GM18867 (cell line): Measurements from ENCODE around the gene VAV3.

Experiments used
- ATAC-seq: cut with Tn5 transposase; IDR thresholded peaks from one replicate; pipeline ENCODE4 v1.9.1; 2021; ENCODE audit warnings: mild to moderate bottlenecking, moderate library complexity; ENCODE audit not compliant: unreplicated experiment

Gene VAV3

DNA sequence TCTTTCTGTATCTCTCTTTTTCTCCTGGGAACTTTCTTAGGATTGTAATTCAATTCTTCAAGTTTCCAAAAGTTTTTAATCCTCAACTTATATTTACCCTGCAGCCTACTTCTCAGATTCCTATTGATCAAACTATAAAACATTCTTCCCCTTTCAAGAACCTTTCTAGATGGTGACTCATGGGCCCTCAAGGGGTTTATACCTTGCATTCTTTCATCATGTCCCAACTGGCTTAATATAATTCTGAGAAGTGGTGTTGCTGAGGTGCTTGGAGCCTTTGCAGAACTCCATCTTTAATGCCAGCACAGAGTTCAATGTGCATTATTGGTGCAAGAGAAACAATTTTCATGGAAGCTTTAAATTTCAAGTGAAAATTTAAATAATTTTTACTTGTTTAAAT is 273.4 kb downstream of the VAV3 start:
- ATAC-seq, result no peak

DNA sequence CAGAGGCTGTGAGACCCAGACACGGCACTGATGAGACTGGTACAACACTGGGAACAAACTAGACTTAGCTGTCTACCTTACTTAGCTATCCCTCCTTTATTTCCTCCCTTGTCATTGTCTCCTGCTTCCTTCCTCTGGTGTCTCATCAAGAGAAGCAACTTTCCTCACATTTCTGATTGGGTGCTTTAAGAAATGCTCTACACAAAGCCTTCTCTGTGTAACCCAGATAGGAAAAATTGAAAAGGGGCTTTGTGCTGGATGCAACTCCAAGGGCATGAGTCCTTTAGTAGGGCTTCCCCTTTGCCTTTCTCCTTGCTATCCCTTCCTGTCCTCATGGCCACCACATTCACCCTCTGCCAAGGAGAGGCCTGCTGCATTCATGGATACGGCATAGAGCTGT is 274.5 kb downstream of the VAV3 start:
- no peak for ATAC-seq

DNA sequence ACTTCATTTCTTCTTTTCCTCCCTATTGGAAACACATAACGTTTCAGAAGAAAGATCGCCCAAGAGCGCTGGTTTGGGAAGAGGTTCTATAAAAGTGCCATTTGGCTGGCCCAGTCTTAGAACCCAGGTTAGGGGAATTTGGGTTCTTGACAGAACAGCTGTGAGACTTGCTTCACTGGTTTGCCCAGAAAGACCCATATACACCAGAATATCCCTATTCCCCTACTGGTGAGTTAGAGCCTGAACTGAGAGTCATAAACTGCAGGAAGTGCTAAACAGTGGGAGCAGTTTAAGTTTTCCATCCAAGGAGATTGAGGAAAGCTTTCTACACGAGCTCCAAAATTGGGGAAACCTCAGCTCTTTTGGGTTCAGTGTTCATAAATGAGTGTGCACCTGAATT is 275.2 kb downstream of the VAV3 start:
- ATAC-seq, result no peak

DNA sequence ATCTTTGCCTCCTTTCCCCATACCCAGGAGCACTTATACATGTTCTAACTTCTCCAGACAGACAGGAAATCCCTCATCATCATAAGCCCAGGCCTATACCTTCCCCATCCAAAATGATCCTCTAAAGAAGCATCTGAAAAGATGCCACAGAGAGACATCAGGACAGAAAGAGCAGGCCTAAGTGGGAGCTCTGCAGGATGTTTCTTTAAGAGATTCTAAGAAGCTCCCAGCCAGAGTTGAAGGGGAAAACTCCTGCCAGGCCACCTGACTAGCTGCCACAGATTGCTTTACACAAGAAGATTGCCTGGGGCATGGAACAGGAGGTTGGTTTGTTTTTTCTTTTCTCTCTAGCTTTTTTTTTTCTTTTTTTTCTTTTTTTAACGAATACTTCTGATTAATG is 275.8 kb downstream of the VAV3 start:
- no peak for ATAC-seq

DNA sequence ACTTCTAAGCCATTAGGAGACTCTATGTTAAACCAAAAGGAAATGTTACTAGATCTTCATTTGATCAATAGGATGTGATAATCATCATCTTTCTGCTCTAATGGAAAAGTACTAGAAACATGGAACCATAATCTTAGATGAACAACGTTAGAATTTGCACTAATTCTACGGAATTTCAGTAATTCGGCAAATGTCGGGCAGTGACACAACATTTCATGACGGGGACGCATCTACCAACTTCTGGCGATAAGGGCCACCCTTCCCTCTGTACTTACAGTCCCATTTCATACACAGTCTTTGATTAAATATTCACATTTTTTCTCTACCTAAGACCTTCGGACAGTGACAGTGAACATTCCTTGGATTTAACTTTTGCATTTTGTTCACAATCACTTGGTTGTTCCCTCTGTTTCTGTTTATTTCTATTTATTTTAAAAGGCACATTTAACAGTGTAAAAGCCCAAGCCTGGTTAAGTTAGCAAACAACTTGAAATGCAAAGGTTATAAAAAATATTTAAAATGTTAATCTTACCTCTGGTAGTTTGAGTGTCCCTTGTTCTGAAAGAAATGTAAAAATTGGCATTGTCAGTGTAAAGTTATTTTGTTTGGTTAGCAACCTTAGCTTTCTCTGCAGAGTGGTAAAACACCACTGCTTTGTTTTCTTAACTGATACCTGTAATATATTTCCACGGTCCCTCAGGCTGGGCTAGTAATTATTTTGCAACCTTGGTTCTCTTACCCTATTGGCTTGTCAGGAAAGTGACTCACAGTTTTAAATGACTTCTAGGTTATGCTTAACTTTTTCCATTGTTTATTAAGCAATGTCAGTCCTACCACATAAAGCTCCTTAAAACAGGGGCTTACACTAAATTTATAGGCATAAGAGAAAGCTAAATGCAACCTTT is 276.9 kb downstream of the VAV3 start:
- no peak for ATAC-seq

DNA sequence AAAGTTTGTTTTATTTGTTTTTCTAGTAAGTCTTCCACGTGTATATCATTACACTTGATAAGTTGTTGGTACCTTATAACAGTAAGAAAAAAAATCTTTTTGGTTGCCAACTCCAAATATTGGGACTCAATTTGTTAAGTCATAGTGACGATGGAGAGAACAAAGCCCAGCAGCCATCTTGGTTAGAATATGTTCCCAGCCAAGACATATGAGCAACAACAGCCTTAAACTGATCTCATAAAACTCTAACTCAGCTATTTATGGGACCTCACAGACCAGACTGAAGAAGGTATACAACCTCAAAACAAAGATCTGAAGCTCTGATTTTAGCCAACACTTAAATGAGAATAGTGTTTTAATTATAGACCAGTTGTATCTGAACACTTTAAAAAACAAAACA is 281.3 kb downstream of the VAV3 start:
- no peak for ATAC-seq

DNA sequence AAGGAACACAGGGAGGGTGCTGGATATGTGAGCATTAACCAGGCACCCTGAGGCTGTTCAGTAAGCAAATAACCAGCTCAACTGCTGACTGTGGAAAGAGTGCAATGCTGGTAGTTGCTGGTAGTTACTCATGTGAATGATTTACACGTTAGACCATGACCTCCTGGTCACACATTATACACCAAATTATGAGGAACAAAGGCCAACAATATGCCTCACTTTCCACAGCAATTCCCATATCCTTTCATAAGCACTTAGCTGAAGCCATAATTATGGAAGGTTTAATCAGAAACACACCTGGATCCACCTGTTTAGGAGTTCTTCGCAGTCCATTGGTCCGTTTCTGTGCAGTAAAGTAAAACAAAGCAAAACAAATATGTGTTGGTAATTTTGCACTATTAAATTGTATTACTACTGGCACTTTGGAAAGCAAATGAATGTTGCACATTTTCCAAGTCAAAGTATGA is 281.8 kb downstream of the VAV3 start:
- no peak for ATAC-seq

DNA sequence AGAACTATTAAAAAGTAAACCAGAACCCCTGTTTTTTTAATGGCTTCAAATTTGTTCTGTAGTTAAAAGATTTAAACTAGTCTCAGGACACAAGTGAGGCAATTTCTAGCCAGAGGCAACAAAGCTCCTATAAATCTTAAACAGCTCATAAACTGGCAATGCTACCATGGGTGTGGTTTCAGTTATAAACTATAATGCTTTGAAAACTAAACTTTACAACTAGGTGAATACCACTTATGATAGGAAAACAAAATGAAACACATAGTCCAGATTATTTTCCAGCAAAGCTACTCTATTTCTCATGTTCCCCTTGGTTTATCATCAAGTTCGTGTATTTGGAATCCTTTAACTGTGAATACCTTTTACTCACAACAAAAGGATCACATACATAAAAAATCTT is 282.5 kb downstream of the VAV3 start:
- ATAC-seq, result no peak

DNA sequence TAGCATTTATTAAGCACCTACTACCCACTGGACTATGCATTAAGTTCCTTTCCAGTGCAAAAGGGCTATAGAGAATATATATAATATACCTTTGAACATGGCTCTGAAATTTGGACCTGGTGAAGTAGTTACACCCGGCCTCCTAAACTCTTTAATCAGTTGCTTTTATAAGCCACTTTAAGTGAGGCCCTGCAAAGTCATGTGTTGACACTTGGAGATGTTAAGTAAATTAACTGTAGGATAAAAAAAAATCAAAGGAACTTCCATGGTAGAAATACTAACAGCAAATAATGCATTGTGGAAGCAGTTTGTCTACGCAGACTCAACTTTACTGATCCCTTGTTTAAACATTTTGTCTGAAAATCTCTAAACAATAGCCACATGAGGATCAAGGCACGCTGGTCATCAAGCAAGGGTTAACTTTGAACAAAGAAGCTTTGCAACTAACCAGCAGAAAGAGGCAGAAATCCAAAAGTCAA is 283.9 kb downstream of the VAV3 start:
- no peak for ATAC-seq

DNA sequence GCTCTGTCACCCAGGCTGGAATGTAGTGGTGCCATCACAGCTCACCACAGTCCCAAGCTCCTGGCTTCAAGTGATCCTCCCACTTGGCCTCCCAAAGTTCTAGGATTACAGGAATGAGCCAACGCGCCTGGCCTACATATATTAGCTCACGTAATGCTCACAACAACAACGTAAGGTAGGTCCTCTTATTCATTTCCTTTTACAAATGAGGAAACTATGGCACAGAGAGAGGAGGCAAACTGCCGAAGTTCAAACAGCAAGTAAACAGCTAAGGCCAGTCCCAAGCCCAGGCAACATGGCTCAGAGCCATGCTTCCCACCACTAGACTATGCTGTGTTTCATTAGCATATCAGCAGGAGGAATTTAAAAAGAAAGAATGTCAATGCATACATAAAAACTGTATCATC is 284.4 kb downstream of the VAV3 start:
- ATAC-seq, result no peak

DNA sequence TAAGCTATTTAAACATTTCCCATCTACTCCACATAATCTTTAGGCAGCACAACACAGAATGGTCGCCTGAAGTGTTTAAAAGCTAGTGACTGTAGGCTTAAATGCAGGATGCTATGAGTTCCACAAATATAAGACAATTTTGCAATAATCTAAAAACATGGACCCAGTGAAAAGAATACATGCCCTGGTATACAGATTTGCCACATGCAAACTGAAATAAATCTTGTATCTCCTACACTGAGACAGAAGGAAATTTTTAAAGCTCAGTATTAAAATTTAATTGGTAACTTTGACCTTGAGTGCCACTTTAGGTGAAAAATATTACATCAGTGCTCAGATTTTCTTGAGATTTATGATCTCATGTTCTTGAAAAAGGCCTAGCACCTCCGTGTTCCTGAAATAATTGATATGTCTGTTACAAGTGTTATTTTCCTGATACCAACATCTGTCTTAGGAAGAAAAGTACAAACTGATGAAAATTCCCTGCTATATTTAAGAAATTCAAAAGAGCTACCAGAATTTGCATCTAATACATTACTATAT is 285.5 kb downstream of the VAV3 start:
- ATAC-seq, result no peak

DNA sequence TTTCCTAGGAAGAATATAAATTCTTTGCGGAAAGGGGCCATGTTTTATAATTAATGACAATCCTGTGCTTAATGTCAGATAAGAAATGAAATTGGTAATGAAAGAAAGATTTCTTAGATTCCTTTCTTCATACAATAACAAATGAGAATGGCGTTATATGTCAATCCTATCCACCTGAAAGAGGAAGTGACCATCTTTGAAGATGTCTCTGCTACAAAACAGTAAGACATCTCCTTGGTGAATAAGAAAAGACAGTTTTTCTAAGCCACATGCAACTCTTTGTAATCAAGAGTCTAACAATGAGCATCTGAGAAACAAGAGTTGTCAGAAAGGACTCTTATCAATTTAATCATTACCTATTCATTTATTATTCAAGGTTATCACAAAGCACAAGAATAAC is 286.0 kb downstream of the VAV3 start:
- ATAC-seq, result no peak

DNA sequence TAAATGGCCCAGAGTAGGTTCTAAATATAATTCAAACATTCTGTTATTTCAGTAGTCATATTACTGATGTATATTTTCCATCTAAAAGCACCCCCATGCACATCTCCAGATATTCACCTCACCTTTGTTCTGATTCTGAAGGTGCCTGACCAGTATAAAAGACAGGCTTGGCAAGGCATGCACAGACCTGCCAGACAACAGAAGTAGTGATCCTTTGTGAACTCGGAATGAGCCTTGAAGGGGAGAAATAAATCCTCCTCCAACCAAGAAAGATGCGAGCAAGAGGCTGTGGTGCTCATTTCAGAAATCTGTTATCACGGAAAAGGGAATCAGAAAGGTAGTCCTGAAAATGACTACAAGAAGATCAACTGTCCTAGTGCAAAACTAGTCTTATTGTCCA is 287.3 kb downstream of the VAV3 start:
- ATAC-seq, result no peak

DNA sequence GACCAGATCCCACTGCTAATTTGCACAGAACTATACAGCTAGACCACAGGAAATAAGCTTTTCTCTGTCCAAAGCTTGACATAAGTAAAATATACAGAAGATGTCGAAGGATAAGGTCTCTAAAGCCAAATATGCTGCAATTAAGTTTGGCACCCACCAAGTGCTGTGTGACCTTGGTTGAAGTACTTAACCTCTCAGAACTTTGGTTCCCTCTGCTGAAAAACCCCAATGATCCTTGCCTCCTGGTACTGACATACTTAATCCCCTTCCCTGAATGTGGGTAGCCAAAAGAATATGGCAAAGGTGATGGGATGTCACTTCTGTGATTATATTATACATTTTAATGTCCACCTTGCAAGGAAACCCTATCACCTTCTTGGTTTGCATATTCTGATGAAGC is 290.5 kb downstream of the VAV3 start:
- no peak for ATAC-seq

DNA sequence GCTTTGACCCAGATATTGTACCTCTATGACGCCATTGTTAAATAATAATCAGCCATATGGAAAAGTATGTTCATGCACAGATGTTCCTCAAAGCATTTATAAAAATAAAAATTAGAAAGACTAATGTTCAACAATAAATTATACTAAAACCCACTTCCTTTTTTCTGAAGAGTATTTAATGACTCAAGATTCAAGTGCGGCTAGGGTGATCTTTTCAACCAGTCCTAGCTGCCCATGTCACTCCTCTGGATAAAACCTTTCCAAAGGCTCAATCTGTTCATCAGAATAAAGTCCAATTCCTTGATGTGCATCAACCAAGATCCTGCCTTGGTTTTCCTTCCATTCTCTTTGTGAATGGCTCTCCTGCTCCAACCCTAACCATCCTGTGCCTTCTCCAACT is 292.0 kb downstream of the VAV3 start:
- no peak for ATAC-seq

DNA sequence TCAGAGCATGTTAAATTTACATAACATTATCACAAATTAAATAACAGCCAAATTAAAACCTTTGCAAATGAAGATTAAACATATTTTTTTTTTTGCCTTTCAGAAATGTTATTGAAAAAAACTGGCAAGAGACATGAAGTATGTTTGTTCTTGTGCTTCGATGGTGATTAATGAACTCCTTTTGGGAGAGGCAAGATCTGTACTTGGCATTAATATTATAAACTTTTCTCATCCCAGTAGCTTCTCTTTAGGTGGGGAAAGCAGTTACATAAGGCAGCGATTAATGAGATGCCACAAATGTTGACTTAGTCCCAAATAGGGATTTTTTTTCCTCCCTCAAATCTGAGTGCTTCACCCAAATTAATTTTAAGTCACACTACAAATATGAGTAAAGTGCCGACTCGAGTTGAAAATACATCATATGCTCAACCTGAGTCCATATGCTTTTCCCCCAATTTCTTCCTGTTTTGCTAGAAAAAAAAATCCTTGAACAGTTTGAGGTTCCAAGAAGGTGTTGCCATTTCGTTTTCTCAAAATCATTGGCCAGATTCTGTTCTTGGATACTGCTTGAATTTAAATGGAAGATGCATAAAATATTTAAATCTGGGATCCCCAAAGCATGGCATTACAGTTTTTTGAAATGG is 294.5 kb downstream of the VAV3 start:
- no peak for ATAC-seq

DNA sequence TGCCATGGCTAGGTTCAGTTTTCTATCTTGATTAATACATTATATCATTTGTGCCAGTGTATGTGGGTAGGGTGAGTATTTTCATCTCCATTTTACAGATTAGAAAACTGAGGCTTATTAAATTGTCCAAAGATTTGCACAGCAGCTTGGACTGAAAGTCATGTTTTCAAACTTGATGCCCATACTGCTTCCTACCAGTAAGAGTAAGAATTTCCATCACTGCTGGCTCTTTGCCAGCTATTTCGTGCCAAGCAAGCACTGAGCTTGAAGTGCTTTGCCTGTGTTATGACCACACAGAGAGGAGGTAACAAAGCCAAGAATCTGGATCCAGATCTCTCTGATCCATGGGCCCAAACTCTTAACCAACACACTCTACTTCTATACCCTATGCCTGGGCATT is 295.0 kb downstream of the VAV3 start:
- ATAC-seq, result no peak

DNA sequence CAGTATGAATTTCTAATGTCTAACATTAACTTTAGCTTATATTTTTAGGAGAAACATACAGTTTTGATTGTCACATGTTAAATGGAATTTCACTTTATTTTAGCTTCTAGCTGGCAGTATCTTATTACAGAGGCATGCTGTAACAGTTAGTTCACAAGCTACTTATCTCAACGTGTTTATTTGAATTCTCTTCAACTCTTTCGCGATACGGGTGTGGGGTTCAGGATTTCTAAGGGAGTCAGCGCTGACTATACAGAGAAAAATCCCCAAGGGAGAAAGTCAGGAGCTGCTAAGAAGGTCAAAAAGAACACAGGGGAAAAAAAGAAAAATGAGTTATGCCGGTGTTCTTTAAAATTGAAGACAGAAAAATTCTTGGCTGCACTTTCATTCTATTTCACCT is 296.2 kb downstream of the VAV3 start:
- no peak for ATAC-seq

DNA sequence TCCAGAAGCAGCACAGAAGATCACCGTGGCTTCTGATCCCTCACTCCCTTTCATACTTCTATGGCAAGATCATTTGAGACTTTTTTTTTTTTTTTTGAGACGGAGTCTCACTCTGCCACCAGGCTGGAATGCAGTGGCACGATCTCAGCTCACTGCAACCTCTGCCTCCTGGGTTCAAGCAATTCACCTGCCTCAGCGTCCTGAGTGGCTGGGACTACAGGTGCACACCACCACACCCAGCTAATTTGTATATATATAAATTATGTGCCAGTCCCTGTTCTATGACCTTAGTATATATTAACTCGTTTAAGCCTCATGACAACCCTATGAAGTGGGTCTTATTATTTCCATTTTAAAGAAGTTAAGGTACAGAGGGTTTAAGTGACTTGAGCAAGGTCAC is 298.5 kb downstream of the VAV3 start:
- ATAC-seq, result no peak

DNA sequence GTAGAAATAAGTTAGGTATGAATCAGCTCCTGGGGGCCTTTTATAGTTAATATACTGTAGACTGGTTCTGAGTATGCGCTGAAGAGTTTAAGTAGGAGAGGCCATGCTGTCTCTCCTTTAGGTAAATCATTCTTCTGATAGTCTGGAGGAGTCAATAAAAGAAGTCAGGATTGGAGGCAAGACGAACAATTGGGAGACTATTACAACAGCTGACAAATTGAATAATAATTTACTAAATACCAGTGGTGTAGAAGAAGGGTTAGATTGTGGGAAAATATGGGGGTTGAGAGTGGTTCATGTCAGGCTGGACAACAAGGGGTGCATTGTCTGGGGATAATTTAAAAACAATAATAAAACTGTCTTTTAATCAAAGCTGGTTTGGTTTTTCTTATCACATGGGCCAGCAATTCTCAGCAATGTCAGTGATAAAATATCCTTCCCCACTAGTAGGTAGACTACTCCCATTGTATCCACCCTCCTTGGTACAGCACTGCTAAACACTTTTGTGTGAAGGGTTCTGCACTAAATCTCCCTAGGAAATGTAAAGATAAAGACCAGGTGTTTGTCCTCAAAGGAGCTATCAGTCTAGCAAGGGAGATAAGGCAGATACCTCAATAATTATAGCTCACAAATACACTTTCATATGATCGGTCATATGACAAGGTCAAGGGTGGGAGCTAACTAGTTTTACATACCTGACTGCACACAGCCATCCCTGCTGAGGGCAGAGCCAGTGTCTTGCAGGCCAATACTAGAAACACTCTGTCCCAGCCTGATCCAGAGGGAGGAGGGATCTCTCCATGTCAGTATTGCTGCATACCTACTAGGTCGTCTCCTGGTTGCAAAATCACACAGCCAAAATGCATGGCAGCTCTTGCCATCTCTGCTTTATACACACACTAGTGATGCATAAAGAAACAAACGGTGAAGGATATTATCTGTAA is 299.7 kb downstream of the VAV3 start:
- ATAC-seq, result no peak

DNA sequence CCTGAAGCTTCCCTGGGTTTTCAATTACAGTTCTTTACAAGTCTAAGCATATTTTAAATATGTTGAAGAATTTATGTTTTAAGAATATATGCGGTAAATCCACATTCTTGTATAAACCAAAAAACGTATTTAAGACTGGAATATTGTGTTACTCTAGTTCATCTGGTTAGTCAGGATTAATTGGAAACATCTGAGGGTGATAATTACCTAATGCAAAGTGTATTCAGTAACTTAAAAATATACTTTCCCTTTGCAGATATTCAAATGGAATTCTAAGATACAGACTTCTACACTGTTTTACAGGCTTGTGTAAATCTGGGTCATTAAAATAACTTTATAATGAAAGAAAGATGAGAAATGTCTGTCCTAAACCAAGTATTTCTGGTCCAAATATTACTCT is 302.0 kb downstream of the VAV3 start:
- no peak for ATAC-seq
